GM12891 (cell line): ENCODE measurements around the gene SLC49A4.

ENCODE experiments used
- POLR2AphosphoS5 ChIP-seq: IDR thresholded peaks from 2 replicates; pipeline ENCODE4 v1.6.1; 2011; ENCODE audit warnings: low read depth, low read length, control low read depth
- TAF1 ChIP-seq: IDR thresholded peaks from 2 replicates; pipeline ENCODE4 v1.6.1; 2011; ENCODE audit warnings: low read depth, low read length, control low read depth

DNA sequence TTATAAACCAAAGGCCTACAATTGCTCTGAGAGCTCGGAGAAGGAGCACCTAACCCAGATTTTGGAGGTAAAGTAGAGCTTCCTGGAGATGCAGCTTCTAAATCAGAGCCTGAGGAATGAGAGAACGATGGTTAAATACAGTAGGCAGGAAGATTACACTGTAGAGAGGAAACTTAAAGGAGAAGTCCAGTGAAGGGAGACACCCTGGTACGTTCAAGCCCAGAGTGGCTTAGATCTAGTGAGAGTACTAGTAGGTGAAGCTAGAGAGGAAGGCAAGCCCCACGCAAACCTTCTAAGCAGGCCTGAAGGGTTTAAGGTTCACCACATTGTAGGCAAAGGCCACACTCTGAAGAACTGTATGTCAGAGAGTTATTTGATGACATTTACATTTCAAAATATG, 33.4 kb downstream of the SLC49A4 start:
- TF ChIP-seq TAF1 (no peak), POLR2AphosphoS5 (no peak)
